BJ (cell line): ENCODE data around the gene OPTC. TPM values are rescaled to one million over a fixed set of nuclear protein-coding genes. Genes with fewer than 3 reads are reported as not detected.

Experiments used
- CTCF ChIA-PET: fragments of 350-600 bp; formaldehyde crosslinking; extraction: SDS; loops from one replicate; lab custom pipeline; 2021; ENCODE audit warnings: antibody characterized with exemption, inconsistent platforms; lab: Yijun Ruan, JAX
- POLR2A ChIA-PET: fragments of 300-600 bp; sonication (Branson Sonifier 250); formaldehyde crosslinking; extraction: SDS; loops from one replicate; lab custom pipeline; 2021; ENCODE audit warnings: antibody characterized with exemption; lab: Charles Lee
- DNase-seq: peaks from one replicate; pipeline ENCODE4 v3.0.0-alpha.2; 2011; ENCODE audit warnings: low read depth
- H3K27me3 ChIP-seq: 2 replicates; pipeline ENCODE4 v1.6.0; 2011; ENCODE audit warnings: low read length; ENCODE audit not compliant: control insufficient read depth, insufficient read depth
- H3K36me3 ChIP-seq: 2 replicates; pipeline ENCODE4 v1.5.1; 2011; ENCODE audit warnings: low read length; ENCODE audit not compliant: control insufficient read depth, insufficient read depth
- H3K4me3 ChIP-seq: 2 replicates; pipeline ENCODE4 v1.5.1; 2011; ENCODE audit warnings: low read depth, mild to moderate bottlenecking, control low read depth, low read length
- CTCF ChIP-seq: IDR thresholded peaks from 2 replicates; pipeline ENCODE4 v1.5.1; 2011; ENCODE audit warnings: low read depth, mild to moderate bottlenecking, control low read depth, inconsistent platforms, low read length, moderate library complexity; ENCODE audit not compliant: insufficient read depth
- polyA plus RNA-seq: library from polyadenylated mRNA; depleted of rRNA; stranded (reverse); fragments of >200 nt; gene quantifications from 2 replicates; pipeline ENCODE4 v1.2.3, GENCODE V29; 2011; rRNA removed

Gene OPTC
- polyA plus RNA-seq, 1 experiment: not detected

GRCh38 chr1:203556047-203556851 lies 62.3 kb downstream of the OPTC start:
- ChIA-PET CTCF (interaction anchor here (0.6 to 1.7 kb wide), 8 partner anchors 9 to 69 kb away, joined by 3 to 5 read pairs (median 3); no protein-coding TSS in a partner anchor), POLR2A (interaction anchor here (0.6 to 1.0 kb wide), 3 partner anchors 45 to 251 kb away, joined by 3 to 23 read pairs (median 3); no protein-coding TSS in a partner anchor)
- H3K27me3 ChIP-seq: no peaks in the 10 kb centered on the region
- DNase-seq: peak; percentile 92
- no peak for TF ChIP-seq CTCF
- peak overlapping the region; percentile 15 for H3K4me3 ChIP-seq
- H3K36me3 ChIP-seq: no peaks in the 10 kb centered on the region

- no peaks in the 10 kb centered on the region for H3K27me3 ChIP-seq
- peak overlapping the region; percentile 15 for H3K4me3 ChIP-seq
- DNase-seq: peak; percentile 80
- TF ChIP-seq CTCF: no peak
- H3K36me3 ChIP-seq: no peaks in the 10 kb centered on the region
- ChIA-PET POLR2A (no interaction called here), CTCF (interaction anchor here (0.6 to 2.1 kb wide), 7 partner anchors 23 to 215 kb away, joined by 3 to 9 read pairs (median 3); no protein-coding TSS in a partner anchor)
These were observed 63.4 kb downstream of the OPTC start for GRCh38 chr1:203557390-203557789.

GRCh38 chr1:203558064-203558760 lies 64.3 kb downstream of the OPTC start:
- ChIA-PET POLR2A (interaction anchor here (0.6 kb wide), 1 partner anchor 45 kb away, joined by 6 read pairs; no protein-coding TSS in a partner anchor), CTCF (interaction anchor here (0.6 to 2.1 kb wide), 10 partner anchors 22 to 259 kb away, joined by 3 to 9 read pairs (median 4); partner anchors contain the start of gene ATP2B4)
- DNase-seq: peak; percentile 100
- Histone ChIP-seq H3K4me3 (no peak overlapping the region), H3K36me3 (no peaks in the 10 kb centered on the region), H3K27me3 (no peaks in the 10 kb centered on the region)
- TF ChIP-seq CTCF: no peak

Other genes starting within 250 kb of the OPTC start
- gene BTG2, start 188.6 kb upstream of the OPTC start, polyA plus RNA-seq: 22.8 and 23.7 TPM in 2 replicates
- 14.0 and 18.0 TPM in 2 replicates for gene FMOD, start 143.0 kb upstream of the OPTC start, polyA plus RNA-seq
- gene PRELP, start 18.3 kb upstream of the OPTC start, polyA plus RNA-seq: 2.8 and 3.9 TPM in 2 replicates
- 361 and 409 TPM in 2 replicates for gene ATP2B4, start 132.7 kb downstream of the OPTC start, polyA plus RNA-seq